Uterus (tissue), 4 donors: ENCODE results near the gene HCCS. TPM values are rescaled to one million over a fixed set of nuclear protein-coding genes. Genes with fewer than 3 reads are reported as not detected.
A peak's percentile ranks its signal among the peaks of the same experiment; 100 is the strongest.

Source experiments
- DNase-seq, 2 donors: peaks; one replicate each; pipeline ENCODE4 v3.0.0-alpha.2; 2019 to 2020
- H3K27ac ChIP-seq, 2 donors: fragments of 200-600 bp; sonication (generic); 1 replicate in 1 of 2; 2 replicates in 1 of 2; pipeline ENCODE4 v1.5.1; 2016 to 2018
- H3K27me3 ChIP-seq, 2 donors: fragments of 200-600 bp; sonication (generic); one replicate each; pipeline ENCODE4 v1.5.1; 2018 to 2019; ENCODE audit warnings: control low read depth in 1 of 2
- H3K36me3 ChIP-seq, 2 donors: fragments of 200-600 bp; sonication (generic); one replicate each; pipeline ENCODE4 v1.5.1; 2019; ENCODE audit warnings: control low read depth in 1 of 2
- H3K4me1 ChIP-seq, 2 donors: fragments of 200-600 bp; sonication (generic); one replicate each; pipeline ENCODE4 v1.5.1; 2018 to 2019; ENCODE audit warnings: control low read depth in 1 of 2
- H3K4me3 ChIP-seq, 2 donors: fragments of 200-600 bp; sonication (generic); 1 replicate in 1 of 2; 2 replicates in 1 of 2; pipeline ENCODE4 v1.5.1; 2018 to 2019; ENCODE audit warnings: mild to moderate bottlenecking in 1 of 2
- H3K9me3 ChIP-seq, 2 donors: fragments of 200-600 bp; sonication (generic); one replicate each; pipeline ENCODE4 v1.5.1; 2019; ENCODE audit warnings: control low read depth in 1 of 2
- CTCF ChIP-seq, 4 experiments: fragments of 200-600 bp in 2 of 4; fragments of 450-650 bp in 2 of 4; sonication (generic) in 2 of 4; IDR thresholded peaks; one replicate each; pipeline ENCODE4 v1.5.1; 2016 to 2019; ENCODE audit warnings: antibody characterized with exemption in 4 of 4, mild to moderate bottlenecking in 2 of 4, moderate library complexity in 1 of 4
- POLR2A ChIP-seq, 2 donors: fragments of 450-650 bp; IDR thresholded peaks; one replicate each; pipeline ENCODE4 v1.6.1; 2016; ENCODE audit warnings: antibody characterized with exemption in 2 of 2, mild to moderate bottlenecking in 1 of 2, moderate library complexity in 1 of 2
- intact Hi-C: fragments of 100-400 bp; cut with DNase I; formaldehyde crosslinking; loops from one replicate; pipeline ENCODE4 v1.15.1; 2023; ENCODE audit warnings: low total_unique reads
- total RNA-seq, 4 donors: library from RNA; depleted of rRNA in 3 of 4; stranded (reverse); fragments of >200 nt in 3 of 4; gene quantifications; one replicate each; pipeline versions ENCODE4 v1.1.0 to v1.2.4, GENCODE V29; 2014 to 2023
- donor health status: DM: yes; HTN: yes; CAD: no.

HCCS gene
- total RNA-seq, 4 donors from 2014 or later: 0.77 to 15.5 (median 6.6) TPM

GRCh38 chrX:11129534-11130105 lies 18.5 kb downstream of the HCCS start:
- no peak for TF ChIP-seq CTCF (IDR thresholded peaks at IDR 0.05)
- TF ChIP-seq POLR2A (IDR thresholded peaks at IDR 0.05): no peak
- no peaks in the 10 kb centered on the region for H3K27me3 ChIP-seq
- no peaks in the 10 kb centered on the region for H3K4me1 ChIP-seq
- no peak overlapping the region for H3K27ac ChIP-seq
- no peaks in the 10 kb centered on the region for H3K36me3 ChIP-seq
- no peak for DNase-seq
- H3K9me3 ChIP-seq: no peaks in the 10 kb centered on the region
- no peak overlapping the region for H3K4me3 ChIP-seq
- intact Hi-C loops: no loop called here

- Histone ChIP-seq H3K27me3 (no peaks in the 10 kb centered on the region), H3K27ac (no peak overlapping the region), H3K4me3 (no peak overlapping the region), H3K36me3 (no peaks in the 10 kb centered on the region), H3K9me3 (no peaks in the 10 kb centered on the region), H3K4me1 (no peaks in the 10 kb centered on the region)
- TF ChIP-seq CTCF (IDR thresholded peaks at IDR 0.05): no peak
- TF ChIP-seq POLR2A (IDR thresholded peaks at IDR 0.05): no peak
- no peak for DNase-seq
- intact Hi-C loops: no loop called here
These were observed 19.0 kb downstream of the HCCS start for GRCh38 chrX:11130136-11130535.

GRCh38 chrX:11131146-11131545 lies 20.0 kb downstream of the HCCS start:
- H3K36me3 ChIP-seq: no peaks in the 10 kb centered on the region
- intact Hi-C loops: no loop called here
- H3K4me1 ChIP-seq: no peaks in the 10 kb centered on the region
- DNase-seq: no peak
- no peak for TF ChIP-seq POLR2A (IDR thresholded peaks at IDR 0.05)
- TF ChIP-seq CTCF (IDR thresholded peaks at IDR 0.05): no peak
- H3K9me3 ChIP-seq: no peaks in the 10 kb centered on the region
- H3K4me3 ChIP-seq: no peak overlapping the region
- no peak overlapping the region for H3K27ac ChIP-seq
- H3K27me3 ChIP-seq: no peaks in the 10 kb centered on the region

- Histone ChIP-seq H3K27me3 (no peaks in the 10 kb centered on the region), H3K4me1 (no peaks in the 10 kb centered on the region), H3K27ac (no peak overlapping the region), H3K9me3 (no peaks in the 10 kb centered on the region), H3K4me3 (no peak overlapping the region), H3K36me3 (no peaks in the 10 kb centered on the region)
- no peak for DNase-seq
- TF ChIP-seq POLR2A (IDR thresholded peaks at IDR 0.05): no peak
- TF ChIP-seq CTCF (IDR thresholded peaks at IDR 0.05): no peak
- intact Hi-C loops: no loop called here
These were observed 24.5 kb downstream of the HCCS start for GRCh38 chrX:11135564-11136185.

- Histone ChIP-seq H3K4me1 (no peaks in the 10 kb centered on the region), H3K36me3 (no peaks in the 10 kb centered on the region), H3K27ac (no peak overlapping the region), H3K27me3 (no peaks in the 10 kb centered on the region), H3K4me3 (no peak overlapping the region), H3K9me3 (no peaks in the 10 kb centered on the region)
- intact Hi-C loops: no loop called here
- TF ChIP-seq POLR2A (IDR thresholded peaks at IDR 0.05) (no peak), CTCF (IDR thresholded peaks at IDR 0.05) (peak; percentile 49 to 67 (median 60))
- no peak for DNase-seq
These were observed 26.5 kb downstream of the HCCS start for GRCh38 chrX:11137543-11138139.
